PC-9 (cell line): Measurements from ENCODE around the gene LBH. TPM values are rescaled to one million over a fixed set of nuclear protein-coding genes. Genes with fewer than 3 reads are reported as not detected.
A peak's percentile ranks its signal among the peaks of the same experiment; 100 is the strongest.

Source experiments
- BruUV-seq: library from RNA; stranded (reverse); fragments of 400-500 nt; replicated peaks from 2 replicates; lab custom pipeline; 2021; lab: Mats Ljungman, UMichigan
- CTCF ChIA-PET: fragments of 300-600 bp; sonication (Branson Sonifier 250); formaldehyde crosslinking; loops from one replicate; lab custom pipeline; 2022; ENCODE audit warnings: antibody characterized with exemption; lab: Charles Lee
- POLR2A ChIA-PET: fragments of 300-600 bp; sonication (Branson Sonifier 250); formaldehyde crosslinking; loops from one replicate; lab custom pipeline; 2022; ENCODE audit warnings: antibody characterized with exemption; ENCODE audit not compliant: unreplicated experiment; lab: Charles Lee
- DNase-seq, 2 experiments: peaks; one replicate each; pipeline versions ENCODE4 v3.0.0 to v3.0.0-alpha.2; 2015 to 2022; ENCODE audit warnings: mixed read lengths in 1 of 2
- H2AFZ ChIP-seq: fragments of 200-600 bp; sonication (generic); 2 replicates; pipeline ENCODE4 v1.8.1; 2017; ENCODE audit warnings: antibody characterized with exemption
- H3F3A ChIP-seq: fragments of 200-600 bp; sonication (generic); 2 replicates; pipeline ENCODE4 v1.8.1; 2017; ENCODE audit warnings: antibody characterized with exemption, mild to moderate bottlenecking, low read depth; ENCODE audit not compliant: insufficient read depth
- H3K27ac ChIP-seq: fragments of 200-600 bp; sonication (generic); 2 replicates; pipeline ENCODE4 v1.6.1; 2016; ENCODE audit warnings: mixed run types
- H3K27me3 ChIP-seq: fragments of 200-600 bp; sonication (generic); 2 replicates; pipeline ENCODE4 v1.6.1; 2016; ENCODE audit warnings: low read depth, mixed run types; ENCODE audit not compliant: insufficient read depth
- H3K36me3 ChIP-seq: fragments of 200-600 bp; sonication (generic); 2 replicates; pipeline ENCODE4 v1.6.1; 2016; ENCODE audit warnings: low read depth, mixed run types
- H3K4me1 ChIP-seq: fragments of 200-600 bp; sonication (generic); replicated peaks from 2 replicates; pipeline ENCODE4 v1.6.1; 2016; ENCODE audit warnings: mixed run types; ENCODE audit not compliant: insufficient read depth
- H3K4me2 ChIP-seq: fragments of 200-600 bp; sonication (generic); 2 replicates; pipeline ENCODE4 v1.6.1; 2017; ENCODE audit warnings: mixed run types
- H3K4me3 ChIP-seq: fragments of 200-600 bp; sonication (generic); 2 replicates; pipeline ENCODE4 v1.6.1; 2016; ENCODE audit warnings: mixed run types
- H3K79me2 ChIP-seq: fragments of 200-600 bp; sonication (generic); 2 replicates; pipeline ENCODE4 v1.6.1; 2017; ENCODE audit warnings: low read depth, mixed run types
- H3K9me2 ChIP-seq: fragments of 200-600 bp; sonication (generic); 2 replicates; pipeline ENCODE4 v1.8.1; 2017; ENCODE audit warnings: mild to moderate bottlenecking; ENCODE audit not compliant: insufficient read depth
- H3K9me3 ChIP-seq: fragments of 200-600 bp; sonication (generic); 2 replicates; pipeline ENCODE4 v1.8.1; 2016; ENCODE audit warnings: low read depth; ENCODE audit not compliant: insufficient read depth
- H4K20me1 ChIP-seq: fragments of 200-600 bp; sonication (generic); 2 replicates; pipeline ENCODE4 v1.8.1; 2017; ENCODE audit not compliant: insufficient read depth
- CTCF ChIP-seq: fragments of 200-600 bp; sonication (generic); conservative IDR thresholded peaks from 2 replicates; pipeline ENCODE4 v1.6.1; 2017; ENCODE audit warnings: mixed run types, antibody characterized with exemption, mild to moderate bottlenecking, moderate library complexity
- EZH2 ChIP-seq: fragments of 200-600 bp; sonication (generic); IDR thresholded peaks from 2 replicates; pipeline ENCODE4 v1.8.0; 2017; ENCODE audit warnings: antibody characterized with exemption, low read depth
- intact Hi-C: fragments of 100-400 bp; cut with micrococcal nuclease; formaldehyde crosslinking; loops from one replicate; pipeline ENCODE4 v1.10.0; 2022; ENCODE audit not compliant: unreplicated experiment
- total RNA-seq: library from RNA; stranded (reverse); gene quantifications from 2 replicates; pipeline ENCODE4 v1.2.3, GENCODE V29; 2021

Gene LBH
- total RNA-seq, 1 experiment from 2014 or later = 30.6 TPM

GRCh38 chr2:30234180-30234971 is 3.0 kb downstream of the LBH start:
- no peak overlapping the region for H3K27ac ChIP-seq
- no peaks in the 10 kb centered on the region for H4K20me1 ChIP-seq
- BruUV-seq = no TSS peak
- H3K27me3 ChIP-seq = 0 out of 2 replicates have a peak, but pooled peaks cover 13% of the 10 kb centered on the region
- H3F3A ChIP-seq = peaks cover 19% of the 10 kb centered on the region
- H3K9me3 ChIP-seq = no peaks in the 10 kb centered on the region
- ChIA-PET CTCF (interaction anchor here (1.3 kb wide), 1 partner anchor 16 kb away, joined by 4 read pairs; no protein-coding TSS in a partner anchor), POLR2A (interaction anchor here (0.5 to 1.0 kb wide), 5 partner anchors 16 to 128 kb away, joined by 3 to 12 read pairs (median 6); no protein-coding TSS in a partner anchor)
- H3K9me2 ChIP-seq = no peaks in the 10 kb centered on the region
- DNase-seq = peak; percentile 85 to 95
- no peaks in the 10 kb centered on the region for H3K79me2 ChIP-seq
- peaks cover 18% of the 10 kb centered on the region for H3K4me1 ChIP-seq
- TF ChIP-seq CTCF = no peak
- no peak for TF ChIP-seq EZH2
- intact Hi-C loops = loop anchor here (1.0 to 5.0 kb wide), 5 partner anchors 16 to 213 kb away; partner anchors contain the start of gene LCLAT1
- H2AFZ ChIP-seq = no peak overlapping the region
- H3K4me3 ChIP-seq = no peak overlapping the region
- peak overlapping the region; percentile 41 for H3K4me2 ChIP-seq
- no peaks in the 10 kb centered on the region for H3K36me3 ChIP-seq

DNA sequence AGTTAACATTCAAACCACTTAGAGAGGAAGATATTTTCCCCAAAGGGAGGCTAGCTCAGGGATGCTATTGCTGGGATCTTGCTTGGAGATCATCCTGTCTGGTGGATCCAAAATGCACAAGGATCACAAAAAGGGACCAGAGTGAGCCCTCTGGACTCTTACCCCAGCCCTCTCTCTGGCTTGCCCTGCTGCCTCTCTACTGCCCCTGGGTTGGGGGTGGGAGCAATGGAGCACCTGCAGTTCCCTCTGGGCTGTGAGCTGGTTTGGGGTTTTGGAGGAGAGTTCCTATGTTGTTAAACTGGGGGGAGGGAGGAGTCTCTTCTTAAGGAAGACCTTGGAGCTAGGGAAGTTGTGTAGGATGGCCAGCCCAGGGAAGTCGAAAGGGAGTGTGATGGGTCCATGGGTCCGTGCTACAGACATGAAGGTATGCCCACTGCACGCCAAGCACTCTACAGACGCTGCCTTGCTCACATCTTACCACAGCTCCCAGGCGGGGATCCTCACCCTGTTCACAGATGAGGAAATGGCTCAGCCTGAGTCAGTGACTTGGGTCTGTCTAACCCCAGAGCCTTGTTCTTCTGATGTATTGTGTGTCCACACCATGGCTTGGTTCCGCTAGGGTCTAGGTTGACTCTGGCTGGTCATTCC is 3.8 kb downstream of the LBH start:
- no peaks in the 10 kb centered on the region for H3K9me2 ChIP-seq
- no peak overlapping the region for H3K4me3 ChIP-seq
- no peaks in the 10 kb centered on the region for H3K79me2 ChIP-seq
- H3K4me2 ChIP-seq = no peak overlapping the region
- H3K27me3 ChIP-seq = 0 out of 2 replicates have a peak, but pooled peaks cover 13% of the 10 kb centered on the region
- TF ChIP-seq EZH2 = no peak
- TF ChIP-seq CTCF = no peak
- peaks cover 18% of the 10 kb centered on the region for H3K4me1 ChIP-seq
- ChIA-PET POLR2A (no interaction called here), CTCF (interaction anchor here (1.3 kb wide), 1 partner anchor 16 kb away, joined by 4 read pairs; no protein-coding TSS in a partner anchor)
- no peak for DNase-seq
- H3K27ac ChIP-seq = no peak overlapping the region
- no TSS peak for BruUV-seq
- H2AFZ ChIP-seq = no peak overlapping the region
- peaks cover 19% of the 10 kb centered on the region for H3F3A ChIP-seq
- H4K20me1 ChIP-seq = no peaks in the 10 kb centered on the region
- intact Hi-C loops = loop anchor here (2.0 kb wide), 1 partner anchor 128 kb away; no protein-coding TSS in a partner anchor
- no peaks in the 10 kb centered on the region for H3K9me3 ChIP-seq
- no peaks in the 10 kb centered on the region for H3K36me3 ChIP-seq

- no peaks in the 10 kb centered on the region for H3K79me2 ChIP-seq
- H3F3A ChIP-seq = peaks cover 19% of the 10 kb centered on the region
- ChIA-PET CTCF (interaction anchor here (0.6 kb wide), 1 partner anchor 1946 kb away, joined by 14 read pairs; no protein-coding TSS in a partner anchor), POLR2A (no interaction called here)
- H3K9me3 ChIP-seq = no peaks in the 10 kb centered on the region
- H3K4me1 ChIP-seq = peaks cover 18% of the 10 kb centered on the region
- TF ChIP-seq CTCF (no peak), EZH2 (no peak)
- no peak overlapping the region for H3K27ac ChIP-seq
- no TSS peak for BruUV-seq
- 0 out of 2 replicates have a peak, but pooled peaks cover 13% of the 10 kb centered on the region for H3K27me3 ChIP-seq
- intact Hi-C loops = loop anchor here (2.0 kb wide), 1 partner anchor 127 kb away; no protein-coding TSS in a partner anchor
- H2AFZ ChIP-seq = no peak overlapping the region
- no peaks in the 10 kb centered on the region for H3K9me2 ChIP-seq
- H3K4me2 ChIP-seq = no peak overlapping the region
- H3K4me3 ChIP-seq = no peak overlapping the region
- no peak for DNase-seq
- no peaks in the 10 kb centered on the region for H3K36me3 ChIP-seq
- no peaks in the 10 kb centered on the region for H4K20me1 ChIP-seq
Measured at GRCh38 chr2:30235859-30236535, 4.7 kb downstream of the LBH start.
